SK-N-SH (cell line): Measurements from ENCODE around the gene MIPOL1. TPM values are rescaled to one million over a fixed set of nuclear protein-coding genes. Genes with fewer than 3 reads are reported as not detected.

Source experiments
- CTCF ChIA-PET: fragments of 300-600, 350-600 bp; formaldehyde crosslinking; extraction: SDS; loops from one replicate; lab custom pipeline; 2021; lab: Yijun Ruan, JAX
- POLR2A ChIA-PET: fragments of 350-600 bp; sonication (Branson Sonifier 250); formaldehyde crosslinking; extraction: SDS; loops from one replicate; lab custom pipeline; 2020; ENCODE audit warnings: antibody characterized with exemption, inconsistent platforms; lab: Yijun Ruan, JAX
- DNase-seq: peaks from one replicate; pipeline ENCODE4 v3.0.0; 2012
- H2AFZ ChIP-seq: fragments of 200-600 bp; sonication (generic); 2 replicates; pipeline ENCODE4 v1.8.1; 2016; ENCODE audit warnings: antibody characterized with exemption, mild to moderate bottlenecking, low read depth
- H3F3A ChIP-seq: fragments of 200-600 bp; sonication (generic); replicated peaks from 2 replicates; pipeline ENCODE3; 2016; ENCODE audit warnings: antibody characterized with exemption, mild to moderate bottlenecking; ENCODE audit not compliant: insufficient read depth
- H3K27ac ChIP-seq, 2 experiments: fragments of 200-500 bp in 1 of 2; fragments of 200-600 bp in 1 of 2; sonication (Bioruptor generic) in 1 of 2; sonication (generic), shearing (Covaris generic) in 1 of 2; 2 replicates each; pipeline versions ENCODE4 v1.5.1 to v1.6.1; 2014 to 2016; ENCODE audit warnings: low read depth in 2 of 2, inconsistent platforms in 1 of 2, low read length in 1 of 2, mild to moderate bottlenecking in 1 of 2, mixed read lengths in 1 of 2
- H3K27me3 ChIP-seq: fragments of 200-600 bp; sonication (generic), shearing (Covaris generic); 2 replicates; pipeline ENCODE4 v1.6.1; 2016; ENCODE audit warnings: mixed run types; ENCODE audit not compliant: insufficient read depth
- H3K36me3 ChIP-seq, 2 experiments: fragments of 200-500 bp in 1 of 2; fragments of 200-600 bp in 1 of 2; sonication (Bioruptor generic) in 1 of 2; sonication (generic) in 1 of 2; replicated peaks in 1 of 2; 2 replicates each; pipeline versions ENCODE3 to v1.5.1; 2014 to 2016; ENCODE audit warnings: low read length in 1 of 2, mild to moderate bottlenecking in 1 of 2; ENCODE audit not compliant: insufficient read depth in 2 of 2, control insufficient read depth in 1 of 2
- H3K4me1 ChIP-seq, 2 experiments: fragments of 200-500 bp in 1 of 2; fragments of 200-600 bp in 1 of 2; sonication (Bioruptor generic) in 1 of 2; sonication (generic), shearing (Covaris generic) in 1 of 2; 2 replicates each; pipeline versions ENCODE4 v1.5.1 to v1.6.1; 2014 to 2016; ENCODE audit warnings: low read depth in 1 of 2, low read length in 1 of 2, mixed run types in 1 of 2; ENCODE audit not compliant: insufficient read depth in 2 of 2, control insufficient read depth in 1 of 2
- H3K4me2 ChIP-seq: fragments of 200-600 bp; sonication (generic), shearing (Covaris generic); 2 replicates; pipeline ENCODE4 v1.6.1; 2017; ENCODE audit warnings: mixed run types
- H3K4me3 ChIP-seq, 2 experiments: fragments of 200-500 bp in 1 of 2; fragments of 200-600 bp in 1 of 2; sonication (Bioruptor generic) in 1 of 2; sonication (generic), shearing (Covaris generic) in 1 of 2; 2 replicates each; pipeline versions ENCODE4 v1.5.1 to v1.8.1; 2014 to 2016; ENCODE audit warnings: low read depth in 2 of 2, inconsistent platforms in 1 of 2, low read length in 1 of 2, mild to moderate bottlenecking in 1 of 2, mixed read lengths in 1 of 2, moderate library complexity in 1 of 2
- H3K79me2 ChIP-seq: fragments of 200-600 bp; sonication (generic); 2 replicates; pipeline ENCODE4 v1.8.1; 2017; ENCODE audit warnings: mild to moderate bottlenecking; ENCODE audit not compliant: insufficient read depth
- H3K9ac ChIP-seq: fragments of 200-600 bp; sonication (generic); 2 replicates; pipeline ENCODE4 v1.6.1; 2017; ENCODE audit warnings: mixed run types
- H3K9me2 ChIP-seq: fragments of 200-600 bp; sonication (generic); 2 replicates; pipeline ENCODE4 v1.6.1; 2017; ENCODE audit warnings: mixed run types
- H3K9me3 ChIP-seq: fragments of 200-600 bp; sonication (generic); 2 replicates; pipeline ENCODE4 v1.6.1; 2017; ENCODE audit warnings: mixed run types, mild to moderate bottlenecking, moderate library complexity
- H4K20me1 ChIP-seq: fragments of 200-600 bp; sonication (generic); 2 replicates; pipeline ENCODE4 v1.6.1; 2017; ENCODE audit warnings: mild to moderate bottlenecking, mixed run types; ENCODE audit not compliant: insufficient read depth
- CTCF ChIP-seq: fragments of 200-600 bp; sonication (generic); IDR thresholded peaks from 2 replicates; pipeline ENCODE4 v1.6.1; 2017; ENCODE audit warnings: antibody characterized with exemption, mild to moderate bottlenecking, moderate library complexity
- IRF3 ChIP-seq: fragments of 150-350 bp; IDR thresholded peaks from 2 replicates; pipeline ENCODE4 v1.6.1; 2016; ENCODE audit warnings: mild to moderate bottlenecking, low read depth, low read length
- RAD21 ChIP-seq: IDR thresholded peaks from 2 replicates; pipeline ENCODE4 v1.6.1; 2012; ENCODE audit warnings: mild to moderate bottlenecking, low read length
- SIN3A ChIP-seq: IDR thresholded peaks from 2 replicates; pipeline ENCODE4 v1.6.1; 2012; ENCODE audit warnings: low read depth, mild to moderate bottlenecking, low read length, moderate library complexity, borderline replicate concordance
- WGBS: methylation state at CpG from one replicate; pipeline ENCODE4 v1.1.6; 2017; ENCODE audit warnings: low lambda C conversion rate; 5-methylcytosine and 5-hydroxymethylcytosine counted together
- polyA plus RNA-seq, 3 experiments: library from polyadenylated mRNA; depleted of rRNA; stranded (reverse); fragments of >200 nt; gene quantifications; 2 replicates each; pipeline ENCODE4 v1.2.3, GENCODE V29; 2012

MIPOL1 gene
- polyA plus RNA-seq, 1 of the 3 experiments (the other 2 are of a cell fraction): 0.23 TPM

GRCh38 chr14:37230551-37231194 is 32.9 kb downstream of the MIPOL1 start:
- 21% methylated on average over 5 of the region's 5 CpGs for WGBS
- Histone ChIP-seq H3K9ac (no peak overlapping the region), H3K79me2 (no peaks in the 10 kb centered on the region), H3K4me1 (no peaks in the 10 kb centered on the region), H3K9me3 (no peaks in the 10 kb centered on the region), H3K27ac (no peak overlapping the region), H4K20me1 (no peaks in the 10 kb centered on the region), H3K27me3 (no peaks in the 10 kb centered on the region), H3K4me2 (no peak overlapping the region), H3K9me2 (no peaks in the 10 kb centered on the region), H3K4me3 (peak overlapping the region in 1 of 2 experiments; percentile 32; a peak in 1 of 4 replicates), H3F3A (no peaks in the 10 kb centered on the region), H3K36me3 (no peaks in the 10 kb centered on the region), H2AFZ (no peak overlapping the region)
- TF ChIP-seq IRF3: no peak
- peak; percentile 30; the same call in 1 of the 2 replicates for TF ChIP-seq RAD21
- TF ChIP-seq CTCF: peak; percentile 72
- CTCF ChIA-PET: interaction anchor here (0.5 to 2.3 kb wide), 5 partner anchors 8 to 644 kb away, joined by 3 to 14 read pairs (median 5); no protein-coding TSS in a partner anchor
- POLR2A ChIA-PET: no interaction called here
- DNase-seq: peak; percentile 11

- POLR2A ChIA-PET: no interaction called here
- Histone ChIP-seq H3K36me3 (no peaks in the 10 kb centered on the region), H3K4me1 (no peaks in the 10 kb centered on the region), H4K20me1 (no peaks in the 10 kb centered on the region), H2AFZ (no peak overlapping the region), H3K9me2 (no peaks in the 10 kb centered on the region), H3K9ac (no peak overlapping the region), H3K79me2 (no peaks in the 10 kb centered on the region), H3K27me3 (no peaks in the 10 kb centered on the region), H3F3A (no peaks in the 10 kb centered on the region), H3K9me3 (no peaks in the 10 kb centered on the region), H3K4me3 (no peak overlapping the region; a peak in 1 of 4 replicates), H3K27ac (no peak overlapping the region), H3K4me2 (no peak overlapping the region)
- CTCF ChIA-PET: no interaction called here
- TF ChIP-seq CTCF: peak; percentile 53
- TF ChIP-seq IRF3: no peak
- no peak for TF ChIP-seq SIN3A
- peak; percentile 2 for DNase-seq
- WGBS: 0% methylated on average over 1 of the region's 1 CpG
Measured at GRCh38 chr14:37232907-37233481, 35.3 kb downstream of the MIPOL1 start.
